ENCODE data around the gene CDC27. TPM values are rescaled to one million over a fixed set of nuclear protein-coding genes. Genes with fewer than 3 reads are reported as not detected.

The CDC27 gene
- total RNA-seq, 2 experiments from 2014 or later = 52.5 to 52.8 TPM

GRCh38 chr17:47095268-47095667 lies 93.8 kb downstream of the CDC27 start:
- Mint-ChIP-seq H3K4me3 (peak overlapping the region; percentile 49), H3K27ac (no peak overlapping the region), H3K4me1 (ENCODE audit: low read depth) (peaks cover 54% of the 10 kb centered on the region), H3K9me3 (no peaks in the 10 kb centered on the region), H3K27me3 (no peaks in the 10 kb centered on the region), H3K36me3 (ENCODE audit: low read depth) (peaks cover 37% of the 10 kb centered on the region)
- Histone ChIP-seq H3K9me3 (ENCODE audit: control insufficient read depth in 1 of 2, insufficient read depth in 1 of 2, low read length in 2 of 2) (no peaks in the 10 kb centered on the region), H3K4me3 (ENCODE audit: low read length) (no peak overlapping the region), H3K27ac (ENCODE audit: low read depth in 1 of 2, low read length in 2 of 2) (no peak overlapping the region), H3K4me1 (ENCODE audit: insufficient read depth, low read length) (peaks cover 27% of the 10 kb centered on the region), H3K27me3 (ENCODE audit: control insufficient read depth in 1 of 2, insufficient read depth in 2 of 2, low read length in 2 of 2) (no peaks in the 10 kb centered on the region), H3K36me3 (ENCODE audit: insufficient read depth, low read length) (no peaks in the 10 kb centered on the region)
- no peak for TF ChIP-seq CTCF (IDR thresholded peaks at IDR 0.05)
- ATAC-seq (ENCODE audit: poor library complexity) (no peak), DNase-seq (no peak)
- intact Hi-C loops (cut with DNase I, micrococcal nuclease) = loop anchor here in 1 of 2 experiments (5.0 kb wide), 1 partner anchor 883 kb away; no protein-coding TSS in a partner anchor
- POLR2A ChIA-PET = no interaction called here
- CTCF ChIA-PET = no interaction called here

- CTCF ChIA-PET = no interaction called here
- Histone ChIP-seq H3K27ac (ENCODE audit: low read depth in 1 of 2, low read length in 2 of 2) (no peak overlapping the region), H3K36me3 (ENCODE audit: insufficient read depth, low read length) (peaks cover under 1% of the 10 kb centered on the region), H3K9me3 (ENCODE audit: control insufficient read depth in 1 of 2, insufficient read depth in 1 of 2, low read length in 2 of 2) (no peaks in the 10 kb centered on the region), H3K4me3 (ENCODE audit: low read length) (no peak overlapping the region), H3K4me1 (ENCODE audit: insufficient read depth, low read length) (no peaks in the 10 kb centered on the region), H3K27me3 (ENCODE audit: control insufficient read depth in 1 of 2, insufficient read depth in 2 of 2, low read length in 2 of 2) (no peaks in the 10 kb centered on the region)
- no peaks in the 10 kb centered on the region for H3K27me3 Mint-ChIP-seq
- no peak overlapping the region for H3K4me3 Mint-ChIP-seq
- H3K36me3 Mint-ChIP-seq (ENCODE audit: low read depth) = peaks cover 14% of the 10 kb centered on the region
- H3K9me3 Mint-ChIP-seq = no peaks in the 10 kb centered on the region
- TF ChIP-seq CTCF (IDR thresholded peaks at IDR 0.05) = no peak
- intact Hi-C loops (cut with DNase I, micrococcal nuclease) = no loop called here
- peaks cover 54% of the 10 kb centered on the region for H3K4me1 Mint-ChIP-seq (ENCODE audit: low read depth)
- POLR2A ChIA-PET = no interaction called here
- DNase-seq (no peak), ATAC-seq (ENCODE audit: poor library complexity) (no peak)
- H3K27ac Mint-ChIP-seq = no peak overlapping the region
These were observed 102.0 kb downstream of the CDC27 start for GRCh38 chr17:47087093-47087492.

GRCh38 chr17:47085736-47086135 lies 103.4 kb downstream of the CDC27 start:
- CTCF ChIA-PET = no interaction called here
- DNase-seq = no peak
- Mint-ChIP-seq H3K27me3 (no peaks in the 10 kb centered on the region), H3K4me3 (no peak overlapping the region), H3K27ac (no peak overlapping the region), H3K36me3 (ENCODE audit: low read depth) (peaks cover 10% of the 10 kb centered on the region), H3K9me3 (no peaks in the 10 kb centered on the region), H3K4me1 (ENCODE audit: low read depth) (peaks cover 51% of the 10 kb centered on the region)
- Histone ChIP-seq H3K4me3 (ENCODE audit: low read length) (no peak overlapping the region), H3K4me1 (ENCODE audit: insufficient read depth, low read length) (no peaks in the 10 kb centered on the region), H3K27me3 (ENCODE audit: control insufficient read depth in 1 of 2, insufficient read depth in 2 of 2, low read length in 2 of 2) (no peaks in the 10 kb centered on the region), H3K27ac (ENCODE audit: low read depth in 1 of 2, low read length in 2 of 2) (no peak overlapping the region), H3K9me3 (ENCODE audit: control insufficient read depth in 1 of 2, insufficient read depth in 1 of 2, low read length in 2 of 2) (no peaks in the 10 kb centered on the region), H3K36me3 (ENCODE audit: insufficient read depth, low read length) (peaks cover 8% of the 10 kb centered on the region)
- no peak for TF ChIP-seq CTCF (IDR thresholded peaks at IDR 0.05)
- intact Hi-C loops (cut with DNase I, micrococcal nuclease) = no loop called here
- ATAC-seq (ENCODE audit: poor library complexity) = no peak
- POLR2A ChIA-PET = interaction anchor here (1.2 kb wide), 1 partner anchor 14 kb away, joined by 4 read pairs; no protein-coding TSS in a partner anchor

Data from CD4-positive, alpha-beta T cell (primary cell).